Measurements from ENCODE around the gene IFNA13. TPM values are rescaled to one million over a fixed set of nuclear protein-coding genes. Genes with fewer than 3 reads are reported as not detected.

Gene IFNA13
- total RNA-seq, 1 donor from 2014 or later, result not detected

GRCh38 chr9:21362287-21362686 is 5.6 kb downstream of the IFNA13 start:
- intact Hi-C loops (cut with micrococcal nuclease), result no loop called here

- intact Hi-C loops (cut with micrococcal nuclease), result loop anchor here (1.0 to 5.0 kb wide), 7 partner anchors 22 to 409 kb away; partner anchors contain the start of gene KLHL9
These were observed 10.1 kb downstream of the IFNA13 start for GRCh38 chr9:21357479-21358460.

GRCh38 chr9:21350787-21351186 is 17.1 kb downstream of the IFNA13 start, which contains the start of gene IFNA6:
IFNA6 (minus strand) TSS chr9:21350887; CDS start chr9:21350887, 0 bp downstream.
- intact Hi-C loops (cut with micrococcal nuclease), result no loop called here

GRCh38 chr9:21348430-21348970 is 19.4 kb downstream of the IFNA13 start:
- intact Hi-C loops (cut with micrococcal nuclease), result no loop called here

GRCh38 chr9:21340735-21341134 is 27.1 kb downstream of the IFNA13 start:
- intact Hi-C loops (cut with micrococcal nuclease), result no loop called here

- intact Hi-C loops (cut with micrococcal nuclease), result loop anchor here (5.0 kb wide), 2 partner anchors 661 to 1294 kb away; no protein-coding TSS in a partner anchor
These were observed 31.4 kb downstream of the IFNA13 start for GRCh38 chr9:21336457-21336856.

GRCh38 chr9:21334701-21335632 is 32.9 kb downstream of the IFNA13 start, which contains the start of gene KLHL9:
KLHL9 (minus strand) TSS chr9:21335404; CDS start chr9:21334859, 545 bp downstream.
- intact Hi-C loops (cut with micrococcal nuclease), result loop anchor here (1.0 to 5.0 kb wide), 9 partner anchors 9 to 1293 kb away; partner anchors contain the start of genes HACD4 and MTAP

- intact Hi-C loops (cut with micrococcal nuclease), result no loop called here
These were observed 34.6 kb downstream of the IFNA13 start for GRCh38 chr9:21333226-21333625.

GRCh38 chr9:21331676-21332402 is 36.0 kb downstream of the IFNA13 start:
- intact Hi-C loops (cut with micrococcal nuclease), result no loop called here

- intact Hi-C loops (cut with micrococcal nuclease), result loop anchor here (1.0 to 5.0 kb wide), 9 partner anchors 8 to 463 kb away; partner anchors contain the start of gene KLHL9
These were observed 41.2 kb downstream of the IFNA13 start for GRCh38 chr9:21326526-21327139.

GRCh38 chr9:21324047-21324446 is 43.8 kb downstream of the IFNA13 start:
- intact Hi-C loops (cut with micrococcal nuclease), result loop anchor here (5.0 kb wide), 1 partner anchor 33 kb away; no protein-coding TSS in a partner anchor

- intact Hi-C loops (cut with micrococcal nuclease), result loop anchor here (5.0 kb wide), 1 partner anchor 34 kb away; no protein-coding TSS in a partner anchor
These were observed 44.9 kb downstream of the IFNA13 start for GRCh38 chr9:21322911-21323461.

- intact Hi-C loops (cut with micrococcal nuclease), result loop anchor here (5.0 kb wide), 1 partner anchor 37 kb away; no protein-coding TSS in a partner anchor
These were observed 47.4 kb downstream of the IFNA13 start for GRCh38 chr9:21320465-21320864.

GRCh38 chr9:21317956-21318923 is 49.6 kb downstream of the IFNA13 start:
- intact Hi-C loops (cut with micrococcal nuclease), result loop anchor here (1.0 to 10.0 kb wide), 5 partner anchors 8 to 1393 kb away; no protein-coding TSS in a partner anchor
